ENCODE data around the gene TMEM178A. TPM values are rescaled to one million over a fixed set of nuclear protein-coding genes. Genes with fewer than 3 reads are reported as not detected.

The TMEM178A gene
- total and polyA plus RNA-seq, 2 of the 4 experiments (the other 2 are of a cell fraction) = 0.18 to 1.8 TPM

DNA sequence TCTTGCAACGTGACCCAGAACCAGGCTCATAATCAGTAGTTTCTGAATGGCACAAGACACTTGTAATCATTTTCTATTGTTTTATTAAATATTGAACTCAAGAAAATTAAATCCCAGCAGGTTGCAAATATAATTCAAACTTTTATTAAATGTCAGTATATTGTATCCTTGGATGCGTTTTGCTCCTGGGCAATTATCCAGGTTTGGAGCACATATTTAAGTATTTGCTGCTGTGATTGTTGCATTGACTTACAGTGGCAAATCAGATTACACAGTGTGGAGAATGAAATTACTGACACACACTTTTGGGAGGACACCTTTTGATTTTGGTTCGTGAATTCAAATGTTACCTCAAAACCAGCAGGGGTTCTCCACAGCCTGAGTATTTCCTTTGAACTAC, 27.1 kb upstream of the TMEM178A start:
- Histone ChIP-seq H4K20me1 (ENCODE audit: insufficient read depth, low read length) (no peaks in the 10 kb centered on the region), H3K4me2 (ENCODE audit: low read depth, low read length) (no peak overlapping the region), H3K9me3 (ENCODE audit: control insufficient read depth, insufficient read depth, low read length) (no peaks in the 10 kb centered on the region), H3K4ac (ENCODE audit: low read depth, low read length) (no peak overlapping the region), H2AFZ (replicated peaks; ENCODE audit: low read length, poor library complexity) (no peak overlapping the region), H3K27ac (ENCODE audit: insufficient read depth, low read length) (no peak overlapping the region), H3K14ac (replicated peaks; ENCODE audit: low read depth, low read length) (no peak overlapping the region), H3K9ac (ENCODE audit: low read depth, low read length) (no peak overlapping the region), H3K4me1 (ENCODE audit: control insufficient read depth, insufficient read depth, low read length) (peaks cover 2% of the 10 kb centered on the region), H3K4me3 (ENCODE audit: insufficient read depth, low read depth, low read length) (no peak overlapping the region), H3K27me3 (ENCODE audit: control insufficient read depth, insufficient read depth, low read length) (no peaks in the 10 kb centered on the region), H2BK20ac (ENCODE audit: low read depth, low read length) (no peak overlapping the region), H3K9me1 (ENCODE audit: insufficient read depth, low read length) (no peaks in the 10 kb centered on the region), H3K36me3 (ENCODE audit: control insufficient read depth, insufficient read depth, low read length) (no peaks in the 10 kb centered on the region), H4K8ac (ENCODE audit: low read depth in 2 of 2, low read length in 2 of 2) (no peak overlapping the region), H2AK5ac (ENCODE audit: low read depth, low read length) (no peak overlapping the region), H2AK9ac (replicated peaks; ENCODE audit: low read depth, low read length, poor library complexity) (no peak overlapping the region), H2BK120ac (ENCODE audit: low read depth, low read length) (no peak overlapping the region), H3K18ac (ENCODE audit: low read depth, low read length) (no peak overlapping the region), H3K23ac (ENCODE audit: low read depth, low read length) (no peak overlapping the region), H3K79me1 (ENCODE audit: low read depth in 1 of 2, low read length in 2 of 2) (no peaks in the 10 kb centered on the region), H4K91ac (ENCODE audit: insufficient read depth, low read depth, low read length) (no peak overlapping the region), H2BK15ac (ENCODE audit: low read depth, low read length) (no peak overlapping the region), H4K5ac (ENCODE audit: low read depth, low read length) (no peak overlapping the region), H2BK5ac (ENCODE audit: low read depth, low read length, poor library complexity, severe bottlenecking) (no peak overlapping the region), H3K56ac (ENCODE audit: extremely low read depth, insufficient read depth, low read length) (no peak overlapping the region)
- ChIA-PET POLR2A (ENCODE audit: unreplicated experiment) (no interaction called here), CTCF (no interaction called here)
- BruUV-seq (replicated peaks) = no TSS peak
- no peak for ATAC-seq (ENCODE audit: low read depth)
- DNase-seq = no peak
- intact Hi-C loops (cut with micrococcal nuclease) (no loop called here), in situ Hi-C loops (cut with MboI; ENCODE audit: low sequenced_read_pairs) (no loop called here), dilution Hi-C loops (cut with HindIII; ENCODE audit: low sequenced_read_pairs, unreplicated experiment) (no loop called here)
- TF ChIP-seq, protein P1, sequence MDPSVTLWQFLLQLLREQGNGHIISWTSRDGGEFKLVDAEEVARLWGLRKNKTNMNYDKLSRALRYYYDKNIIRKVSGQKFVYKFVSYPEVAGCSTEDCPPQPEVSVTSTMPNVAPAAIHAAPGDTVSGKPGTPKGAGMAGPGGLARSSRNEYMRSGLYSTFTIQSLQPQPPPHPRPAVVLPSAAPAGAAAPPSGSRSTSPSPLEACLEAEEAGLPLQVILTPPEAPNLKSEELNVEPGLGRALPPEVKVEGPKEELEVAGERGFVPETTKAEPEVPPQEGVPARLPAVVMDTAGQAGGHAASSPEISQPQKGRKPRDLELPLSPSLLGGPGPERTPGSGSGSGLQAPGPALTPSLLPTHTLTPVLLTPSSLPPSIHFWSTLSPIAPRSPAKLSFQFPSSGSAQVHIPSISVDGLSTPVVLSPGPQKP (IDR thresholded peaks at IDR 0.05; ENCODE audit: borderline replicate concordance, low read depth, low read length) = no peak
- TF ChIP-seq CHD1 (IDR thresholded peaks at IDR 0.05; ENCODE audit: low read depth, low read length) (no peak), BHLHE40 (IDR thresholded peaks at IDR 0.05; ENCODE audit: low read depth, low read length) (no peak), RFX5 (IDR thresholded peaks at IDR 0.05; ENCODE audit: low read depth, low read length) (no peak), NFE2L2 (IDR thresholded peaks at IDR 0.05; ENCODE audit: low read depth, low read length) (no peak), MAZ (IDR thresholded peaks at IDR 0.05; ENCODE audit: borderline replicate concordance, low read depth, low read length) (no peak), MAFK (IDR thresholded peaks at IDR 0.05; ENCODE audit: low read depth, low read length) (no peak), MXI1 (IDR thresholded peaks at IDR 0.05; ENCODE audit: borderline replicate concordance, low read depth, low read length) (no peak), RAD21 (IDR thresholded peaks at IDR 0.05; ENCODE audit: low read length) (no peak)
- TF ChIP-seq, protein P2, sequence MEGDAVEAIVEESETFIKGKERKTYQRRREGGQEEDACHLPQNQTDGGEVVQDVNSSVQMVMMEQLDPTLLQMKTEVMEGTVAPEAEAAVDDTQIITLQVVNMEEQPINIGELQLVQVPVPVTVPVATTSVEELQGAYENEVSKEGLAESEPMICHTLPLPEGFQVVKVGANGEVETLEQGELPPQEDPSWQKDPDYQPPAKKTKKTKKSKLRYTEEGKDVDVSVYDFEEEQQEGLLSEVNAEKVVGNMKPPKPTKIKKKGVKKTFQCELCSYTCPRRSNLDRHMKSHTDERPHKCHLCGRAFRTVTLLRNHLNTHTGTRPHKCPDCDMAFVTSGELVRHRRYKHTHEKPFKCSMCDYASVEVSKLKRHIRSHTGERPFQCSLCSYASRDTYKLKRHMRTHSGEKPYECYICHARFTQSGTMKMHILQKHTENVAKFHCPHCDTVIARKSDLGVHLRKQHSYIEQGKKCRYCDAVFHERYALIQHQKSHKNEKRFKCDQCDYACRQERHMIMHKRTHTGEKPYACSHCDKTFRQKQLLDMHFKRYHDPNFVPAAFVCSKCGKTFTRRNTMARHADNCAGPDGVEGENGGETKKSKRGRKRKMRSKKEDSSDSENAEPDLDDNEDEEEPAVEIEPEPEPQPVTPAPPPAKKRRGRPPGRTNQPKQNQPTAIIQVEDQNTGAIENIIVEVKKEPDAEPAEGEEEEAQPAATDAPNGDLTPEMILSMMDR (conservative IDR thresholded peaks at IDR 0.05; ENCODE audit: low read depth, low read length) = no peak
- TF ChIP-seq, protein P3, sequence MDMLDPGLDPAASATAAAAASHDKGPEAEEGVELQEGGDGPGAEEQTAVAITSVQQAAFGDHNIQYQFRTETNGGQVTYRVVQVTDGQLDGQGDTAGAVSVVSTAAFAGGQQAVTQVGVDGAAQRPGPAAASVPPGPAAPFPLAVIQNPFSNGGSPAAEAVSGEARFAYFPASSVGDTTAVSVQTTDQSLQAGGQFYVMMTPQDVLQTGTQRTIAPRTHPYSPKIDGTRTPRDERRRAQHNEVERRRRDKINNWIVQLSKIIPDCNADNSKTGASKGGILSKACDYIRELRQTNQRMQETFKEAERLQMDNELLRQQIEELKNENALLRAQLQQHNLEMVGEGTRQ (IDR thresholded peaks at IDR 0.05; ENCODE audit: low read depth, low read length) = no peak
- WGBS, 2 experiments (ENCODE audit: extremely low coverage in 2 of 2, insufficient read length in 1 of 2) = no CpG with 5 or more reads among the region's 3 CpGs

All from IMR-90 (cell line).